GM15510 (cell line): Measurements from ENCODE around the gene EIF4G3.

ENCODE experiments used
- POLR2A ChIP-seq: IDR thresholded peaks from 3 replicates; pipeline ENCODE4 v1.6.1; 2011; ENCODE audit warnings: borderline replicate concordance; ENCODE audit not compliant: insufficient read length; ENCODE audit errors: extremely low read depth

The EIF4G3 gene

DNA sequence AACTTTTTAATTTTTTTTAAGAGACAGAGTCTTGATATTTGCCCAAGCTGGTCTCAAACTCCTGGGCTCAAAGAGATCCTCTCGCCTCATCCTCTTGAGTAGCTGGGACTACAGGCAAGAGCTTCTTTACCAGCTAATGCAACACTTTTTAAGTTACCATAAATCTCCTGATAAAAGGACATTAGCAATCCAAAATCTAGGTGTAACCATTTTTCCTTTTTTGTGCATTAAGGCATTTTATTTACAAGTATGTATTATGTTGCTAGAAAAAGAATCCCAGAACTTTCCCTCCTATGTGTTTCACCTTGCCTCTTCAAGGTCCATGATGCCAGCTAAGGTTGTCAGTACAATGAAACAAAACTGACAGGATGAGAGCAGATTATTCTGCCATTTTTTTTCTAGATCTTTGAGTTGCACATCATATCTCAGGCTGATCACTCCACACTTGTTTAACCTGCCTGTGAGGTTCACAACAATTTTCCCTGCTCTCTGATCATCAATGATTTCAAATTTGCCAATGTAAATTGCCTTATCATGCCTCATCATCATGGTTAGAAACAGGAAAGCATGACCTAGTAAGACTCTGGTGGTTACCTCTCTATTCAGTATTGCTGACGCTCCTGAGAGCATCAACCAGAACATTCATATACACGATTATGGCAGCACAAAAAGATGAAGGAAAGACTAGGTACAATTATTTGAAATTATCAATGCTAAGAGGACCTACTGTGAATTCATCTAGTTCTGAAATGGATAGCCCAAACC is 173.2 kb downstream of the EIF4G3 start:
- no peak for TF ChIP-seq POLR2A

DNA sequence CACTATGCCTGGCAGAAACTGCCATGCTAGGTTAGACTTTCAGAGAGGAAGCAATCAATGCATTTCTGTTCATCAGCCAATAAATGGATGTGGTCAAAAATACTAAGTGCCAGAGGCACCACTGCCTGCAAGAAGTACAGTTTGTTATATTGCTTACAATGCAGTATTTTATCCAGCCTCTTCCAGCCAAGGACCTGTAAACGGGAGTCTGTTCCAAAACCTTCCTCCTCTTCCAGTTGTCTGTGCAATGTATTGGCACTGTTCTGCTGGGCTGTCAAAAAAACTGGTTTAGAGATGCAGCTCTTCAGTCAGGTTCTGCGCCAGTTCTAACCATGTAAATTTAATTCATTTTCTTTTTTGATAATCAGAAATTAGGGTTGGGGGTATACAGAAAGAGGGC is 175.7 kb downstream of the EIF4G3 start:
- no peak for TF ChIP-seq POLR2A

DNA sequence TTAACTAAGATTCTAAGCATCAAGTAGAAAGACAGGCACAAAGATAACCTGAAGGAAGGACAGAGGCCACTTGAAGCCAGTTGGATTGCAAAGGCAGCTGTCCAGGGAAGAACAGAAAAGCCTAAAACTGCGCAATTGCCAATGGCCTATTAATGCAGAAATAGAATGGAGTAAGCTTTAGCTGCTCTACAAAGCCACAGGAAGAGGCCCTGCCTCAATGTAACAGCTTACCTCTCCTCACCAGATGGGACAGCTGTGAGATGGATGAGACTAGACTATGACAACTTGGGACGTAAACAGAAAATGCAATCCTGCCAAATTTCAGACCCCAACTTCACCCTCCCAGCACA is 176.5 kb downstream of the EIF4G3 start:
- no peak for TF ChIP-seq POLR2A

DNA sequence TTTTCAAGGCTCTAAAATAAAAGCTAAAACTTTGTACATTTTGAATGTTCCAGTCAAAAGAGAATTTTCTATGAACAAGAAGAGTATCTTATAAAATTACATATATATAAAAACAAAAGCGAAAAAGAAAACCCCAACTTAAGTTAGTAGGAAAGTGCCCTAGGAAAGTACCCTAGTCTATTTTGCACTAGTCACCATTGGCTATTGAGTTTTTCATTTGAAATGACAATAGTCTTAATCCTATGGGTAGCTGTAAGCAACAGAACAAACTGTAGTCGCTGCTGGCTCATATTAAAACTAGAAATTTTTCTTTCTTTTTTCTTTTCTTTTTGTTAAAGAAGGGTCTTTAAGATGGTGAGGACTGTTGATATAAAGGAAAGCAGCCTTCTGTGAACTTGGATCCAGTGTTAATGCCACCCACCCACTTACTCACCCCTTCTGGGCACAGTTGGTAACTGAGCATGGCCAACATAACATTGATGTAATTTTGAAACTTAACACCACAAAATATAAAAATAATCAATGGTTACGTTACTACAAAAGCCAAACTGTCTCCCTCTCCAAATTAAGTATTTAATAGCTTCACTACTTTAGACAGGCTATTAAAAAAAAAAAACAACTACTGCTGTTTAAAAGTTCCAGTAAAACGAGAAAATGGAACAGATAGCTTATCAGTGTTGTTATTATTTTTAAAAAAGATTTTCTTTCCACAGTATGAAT is 177.0 kb downstream of the EIF4G3 start:
- no peak for TF ChIP-seq POLR2A

- TF ChIP-seq POLR2A: no peak
These were observed 177.9 kb downstream of the EIF4G3 start for GRCh38 chr1:20998826-20999225.

DNA sequence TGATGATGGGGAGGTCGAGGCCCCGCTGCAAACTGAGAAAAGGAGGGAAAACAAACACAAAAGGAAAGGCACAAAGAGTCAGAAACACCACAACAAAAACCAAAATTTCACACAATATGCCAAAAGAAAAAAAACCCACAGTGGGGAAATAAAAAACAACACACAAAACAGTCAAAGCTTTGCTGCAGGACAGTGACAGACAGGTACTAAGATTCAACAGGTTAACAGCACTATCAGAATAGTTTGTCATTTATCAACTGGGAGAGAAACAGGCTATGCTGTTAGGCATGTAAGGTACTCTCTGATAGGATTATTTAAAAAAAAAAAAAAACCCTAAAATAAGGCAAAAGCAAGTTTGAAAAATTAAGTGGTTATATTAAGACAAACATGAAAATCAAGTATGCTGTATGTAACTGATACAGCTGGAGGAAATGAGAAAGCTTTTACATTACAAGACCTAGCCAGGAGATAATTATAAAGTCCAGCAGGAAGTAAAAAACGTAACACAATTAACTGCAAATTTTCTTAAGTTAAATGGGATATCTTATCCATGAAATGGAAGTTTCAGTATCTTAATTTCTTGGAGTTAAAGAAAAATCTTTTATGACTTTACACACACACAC is 179.0 kb downstream of the EIF4G3 start:
- no peak for TF ChIP-seq POLR2A

GRCh38 chr1:20996554-20996953 is 180.1 kb downstream of the EIF4G3 start:
- TF ChIP-seq POLR2A: no peak

DNA sequence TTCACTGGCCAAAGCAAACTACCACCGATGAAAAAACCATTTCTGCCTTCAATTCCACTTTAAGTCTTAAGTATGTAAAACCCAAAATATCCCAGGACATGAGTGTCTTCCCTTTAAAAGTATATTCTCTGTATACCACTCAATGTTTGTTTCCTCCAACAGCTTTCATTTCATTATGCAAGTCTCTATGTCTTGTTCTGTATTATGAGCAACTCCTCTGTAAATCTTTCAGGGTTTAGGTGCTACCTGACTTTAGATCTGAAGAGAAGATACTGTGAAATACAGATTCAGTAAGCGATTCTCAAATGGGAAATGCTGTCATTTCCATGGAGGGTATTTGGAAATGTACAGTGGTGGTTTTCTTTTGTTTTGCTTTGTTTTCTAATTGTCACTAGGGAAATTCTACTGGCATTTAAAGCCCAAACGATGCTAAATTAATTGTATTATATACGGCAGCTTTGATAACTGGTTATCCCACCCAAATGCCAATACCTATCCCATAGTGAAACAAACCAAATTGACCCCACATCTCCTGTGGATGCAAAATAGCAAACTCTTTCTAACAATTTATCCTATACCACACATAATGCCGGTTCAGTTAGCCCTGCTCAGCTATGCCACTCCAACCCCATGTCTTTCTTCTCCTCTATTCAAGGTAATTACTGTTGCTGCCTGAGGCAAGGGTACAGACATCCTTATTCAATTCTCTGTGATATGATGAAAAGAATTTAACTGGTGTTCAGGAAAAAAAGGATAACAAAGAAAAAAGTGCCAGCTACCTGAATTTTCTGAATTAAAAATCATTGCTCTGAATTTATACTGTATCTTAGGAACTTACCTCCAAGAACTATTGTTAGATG is 182.8 kb downstream of the EIF4G3 start:
- TF ChIP-seq POLR2A: no peak

DNA sequence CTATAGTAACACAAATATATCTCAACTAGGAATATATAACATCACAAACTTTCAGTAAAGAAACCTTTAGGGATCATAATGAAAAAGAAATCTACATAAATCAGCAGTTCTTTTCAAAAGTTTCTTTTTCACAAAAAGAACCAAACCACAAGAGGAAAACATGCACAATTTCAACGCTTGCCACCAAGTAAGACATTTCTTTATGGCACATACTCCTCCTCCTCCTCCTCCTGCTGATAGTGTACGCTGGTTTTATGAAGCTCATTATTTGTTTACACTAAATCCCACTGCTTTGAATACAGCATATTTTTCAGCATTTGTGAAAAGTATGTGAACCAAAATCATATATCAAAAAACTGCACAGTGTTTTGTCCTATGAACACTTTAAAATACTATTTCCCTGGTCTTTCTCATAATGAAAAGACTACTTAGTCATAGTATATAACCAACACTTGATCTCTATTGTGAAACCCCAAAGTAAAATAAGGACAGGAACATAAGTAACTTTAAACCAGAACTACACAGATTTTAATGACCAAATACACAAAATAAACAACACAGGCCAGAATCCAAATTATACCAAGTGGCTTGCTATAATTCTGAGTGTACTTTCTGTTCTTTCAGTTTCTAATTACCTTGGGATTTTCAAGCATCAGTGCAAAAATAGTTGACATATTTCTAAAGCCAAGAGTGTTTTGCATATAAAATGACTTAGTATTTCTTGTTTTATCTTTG is 184.2 kb downstream of the EIF4G3 start:
- TF ChIP-seq POLR2A: no peak

DNA sequence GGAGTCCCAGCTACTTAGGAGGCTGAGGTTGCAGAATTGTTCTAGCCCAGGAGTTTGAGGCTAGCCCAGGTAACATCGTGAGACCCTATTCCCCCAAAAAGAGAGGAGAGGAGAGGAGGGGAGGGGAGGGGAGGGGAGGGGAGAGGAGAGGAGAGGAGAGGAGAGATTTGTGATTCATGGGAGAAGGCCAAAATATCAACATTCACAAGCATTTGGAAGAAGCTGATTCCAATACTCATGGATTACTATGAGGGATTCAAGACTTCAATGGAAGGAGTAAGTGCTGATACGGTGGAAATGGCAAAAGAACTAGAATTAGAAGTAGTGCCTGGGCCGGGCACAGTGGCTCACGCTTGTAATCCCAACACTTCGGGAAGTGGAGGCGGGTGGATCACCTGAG is 187.8 kb downstream of the EIF4G3 start:
- TF ChIP-seq POLR2A: no peak

GRCh38 chr1:20987831-20988825 is 188.6 kb downstream of the EIF4G3 start:
- no peak for TF ChIP-seq POLR2A

GRCh38 chr1:20983297-20983889 is 193.3 kb downstream of the EIF4G3 start:
- no peak for TF ChIP-seq POLR2A

GRCh38 chr1:20982316-20982715 is 194.4 kb downstream of the EIF4G3 start:
- no peak for TF ChIP-seq POLR2A
